ENCODE data around the gene SMIM43. TPM values are rescaled to one million over a fixed set of nuclear protein-coding genes. Genes with fewer than 3 reads are reported as not detected.

Gene SMIM43
- polyA plus RNA-seq, 1 of the 3 experiments (the other 2 are of a cell fraction) = 37.2 TPM

- H4K20me1 ChIP-seq (ENCODE audit: insufficient read depth) = no peaks in the 10 kb centered on the region
- CTCF ChIA-PET = interaction anchor here (1.4 kb wide), 1 partner anchor 35 kb away, joined by 3 read pairs; no protein-coding TSS in a partner anchor
- no peaks in the 10 kb centered on the region for H3K9me3 ChIP-seq
- DNase-seq = no peak
- H3K79me2 ChIP-seq (ENCODE audit: insufficient read depth) = no peaks in the 10 kb centered on the region
- H3K36me3 ChIP-seq (replicated peaks in 1 of 2; ENCODE audit: control insufficient read depth in 1 of 2, insufficient read depth in 2 of 2, low read length in 1 of 2) = no peaks in the 10 kb centered on the region
- H3K9me2 ChIP-seq = no peaks in the 10 kb centered on the region
- H3K4me1 ChIP-seq (ENCODE audit: control insufficient read depth in 1 of 2, insufficient read depth in 2 of 2, low read depth in 1 of 2, low read length in 1 of 2) = no peaks in the 10 kb centered on the region; a peak in 2 of 4 replicates
- H3K27me3 ChIP-seq (ENCODE audit: insufficient read depth) = no peaks in the 10 kb centered on the region
- no peak overlapping the region for H3K4me3 ChIP-seq (ENCODE audit: low read depth in 2 of 2, low read length in 1 of 2)
- no peak overlapping the region for H3K27ac ChIP-seq (ENCODE audit: low read depth in 2 of 2, low read length in 1 of 2)
- TF ChIP-seq FOXJ3 (CRISPR knock-in tag; IDR thresholded peaks at IDR 0.05) (no peak), PBX3 (IDR thresholded peaks at IDR 0.05) (no peak)
- 75% methylated on average over 1 of the region's 1 CpG for WGBS (ENCODE audit: low lambda C conversion rate)
- H3K4me2 ChIP-seq = no peak overlapping the region
- POLR2A ChIA-PET = no interaction called here
- no peak overlapping the region for H2AFZ ChIP-seq (ENCODE audit: low read depth)
- H3K9ac ChIP-seq = no peak overlapping the region
- H3F3A ChIP-seq (replicated peaks; ENCODE audit: insufficient read depth) = no peaks in the 10 kb centered on the region
Measured at GRCh38 chr4:121771869-121772268, 6.9 kb upstream of the SMIM43 start.

- no peaks in the 10 kb centered on the region for H4K20me1 ChIP-seq (ENCODE audit: insufficient read depth)
- ChIA-PET CTCF (no interaction called here), POLR2A (no interaction called here)
- no peaks in the 10 kb centered on the region for H3K36me3 ChIP-seq (replicated peaks in 1 of 2; ENCODE audit: control insufficient read depth in 1 of 2, insufficient read depth in 2 of 2, low read length in 1 of 2)
- H3K9me3 ChIP-seq = no peaks in the 10 kb centered on the region
- no peaks in the 10 kb centered on the region for H3K9me2 ChIP-seq
- no peaks in the 10 kb centered on the region for H3F3A ChIP-seq (replicated peaks; ENCODE audit: insufficient read depth)
- no peak overlapping the region for H3K4me3 ChIP-seq (ENCODE audit: low read depth in 2 of 2, low read length in 1 of 2)
- no peak overlapping the region for H3K9ac ChIP-seq
- H3K27ac ChIP-seq (ENCODE audit: low read depth in 2 of 2, low read length in 1 of 2) = no peak overlapping the region
- H3K79me2 ChIP-seq (ENCODE audit: insufficient read depth) = no peaks in the 10 kb centered on the region
- TF ChIP-seq, protein P1, sequence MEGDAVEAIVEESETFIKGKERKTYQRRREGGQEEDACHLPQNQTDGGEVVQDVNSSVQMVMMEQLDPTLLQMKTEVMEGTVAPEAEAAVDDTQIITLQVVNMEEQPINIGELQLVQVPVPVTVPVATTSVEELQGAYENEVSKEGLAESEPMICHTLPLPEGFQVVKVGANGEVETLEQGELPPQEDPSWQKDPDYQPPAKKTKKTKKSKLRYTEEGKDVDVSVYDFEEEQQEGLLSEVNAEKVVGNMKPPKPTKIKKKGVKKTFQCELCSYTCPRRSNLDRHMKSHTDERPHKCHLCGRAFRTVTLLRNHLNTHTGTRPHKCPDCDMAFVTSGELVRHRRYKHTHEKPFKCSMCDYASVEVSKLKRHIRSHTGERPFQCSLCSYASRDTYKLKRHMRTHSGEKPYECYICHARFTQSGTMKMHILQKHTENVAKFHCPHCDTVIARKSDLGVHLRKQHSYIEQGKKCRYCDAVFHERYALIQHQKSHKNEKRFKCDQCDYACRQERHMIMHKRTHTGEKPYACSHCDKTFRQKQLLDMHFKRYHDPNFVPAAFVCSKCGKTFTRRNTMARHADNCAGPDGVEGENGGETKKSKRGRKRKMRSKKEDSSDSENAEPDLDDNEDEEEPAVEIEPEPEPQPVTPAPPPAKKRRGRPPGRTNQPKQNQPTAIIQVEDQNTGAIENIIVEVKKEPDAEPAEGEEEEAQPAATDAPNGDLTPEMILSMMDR (IDR thresholded peaks at IDR 0.05) = no peak
- TF ChIP-seq EP300 (IDR thresholded peaks at IDR 0.05; ENCODE audit: borderline replicate concordance in 1 of 2, low read depth in 1 of 2, low read length in 1 of 2) = no peak
- TF ChIP-seq RAD21 (IDR thresholded peaks at IDR 0.05; ENCODE audit: low read length) = no peak
- TF ChIP-seq TEAD4 (IDR thresholded peaks at IDR 0.05; ENCODE audit: borderline replicate concordance, insufficient read depth) = no peak
- no peak overlapping the region; the same call in 1 of the 2 replicates for H2AFZ ChIP-seq (ENCODE audit: low read depth)
- no peaks in the 10 kb centered on the region for H3K27me3 ChIP-seq (ENCODE audit: insufficient read depth)
- H3K4me2 ChIP-seq = no peak overlapping the region
- H3K4me1 ChIP-seq (ENCODE audit: control insufficient read depth in 1 of 2, insufficient read depth in 2 of 2, low read depth in 1 of 2, low read length in 1 of 2) = no peaks in the 10 kb centered on the region; a peak in 1 of 4 replicates
- DNase-seq = no peak
- WGBS (ENCODE audit: low lambda C conversion rate) = 83% methylated on average over 1 of the region's 2 CpGs
Measured at GRCh38 chr4:121769341-121769740, 4.4 kb upstream of the SMIM43 start.

GRCh38 chr4:121767166-121767565 lies 2.2 kb upstream of the SMIM43 start:
- 61% methylated on average over 4 of the region's 4 CpGs for WGBS (ENCODE audit: low lambda C conversion rate)
- no peak overlapping the region for H3K9ac ChIP-seq
- POLR2A ChIA-PET = no interaction called here
- no peaks in the 10 kb centered on the region for H3K79me2 ChIP-seq (ENCODE audit: insufficient read depth)
- DNase-seq = no peak
- H4K20me1 ChIP-seq (ENCODE audit: insufficient read depth) = no peaks in the 10 kb centered on the region
- H3K9me3 ChIP-seq = no peaks in the 10 kb centered on the region
- no peaks in the 10 kb centered on the region for H3K9me2 ChIP-seq
- H3K36me3 ChIP-seq (replicated peaks in 1 of 2; ENCODE audit: control insufficient read depth in 1 of 2, insufficient read depth in 2 of 2, low read length in 1 of 2) = no peaks in the 10 kb centered on the region
- peaks cover 3% of the 10 kb centered on the region for H3F3A ChIP-seq (replicated peaks; ENCODE audit: insufficient read depth)
- H3K27me3 ChIP-seq (ENCODE audit: insufficient read depth) = no peaks in the 10 kb centered on the region
- no peak overlapping the region for H3K27ac ChIP-seq (ENCODE audit: low read depth in 2 of 2, low read length in 1 of 2)
- H2AFZ ChIP-seq (ENCODE audit: low read depth) = no peak overlapping the region
- no peak overlapping the region for H3K4me3 ChIP-seq (ENCODE audit: low read depth in 2 of 2, low read length in 1 of 2)
- TF ChIP-seq YY1 (IDR thresholded peaks at IDR 0.05; ENCODE audit: low read depth) = no peak
- TF ChIP-seq ELF1 (IDR thresholded peaks at IDR 0.05) = no peak
- TF ChIP-seq FOSL2 (IDR thresholded peaks at IDR 0.05; ENCODE audit: borderline replicate concordance, low read depth) = no peak
- TF ChIP-seq RAD21 (IDR thresholded peaks at IDR 0.05; ENCODE audit: low read length) = no peak
- TF ChIP-seq MEF2A (IDR thresholded peaks at IDR 0.05; ENCODE audit: borderline replicate concordance, low read depth) = no peak
- no peak for TF ChIP-seq GABPA (IDR thresholded peaks at IDR 0.05; ENCODE audit: low read depth)
- TF ChIP-seq TCF12 (IDR thresholded peaks at IDR 0.05) = no peak
- TF ChIP-seq PBX3 (IDR thresholded peaks at IDR 0.05) = no peak
- TF ChIP-seq, protein P1 (IDR thresholded peaks at IDR 0.05) = no peak
- TF ChIP-seq TEAD4 (IDR thresholded peaks at IDR 0.05; ENCODE audit: borderline replicate concordance, insufficient read depth) = no peak
- TF ChIP-seq MXI1 (IDR thresholded peaks at IDR 0.05; ENCODE audit: low read depth, low read length) = no peak
- H3K4me1 ChIP-seq (ENCODE audit: control insufficient read depth in 1 of 2, insufficient read depth in 2 of 2, low read depth in 1 of 2, low read length in 1 of 2) = no peaks in the 10 kb centered on the region; a peak in 1 of 4 replicates
- CTCF ChIA-PET = no interaction called here
- H3K4me2 ChIP-seq = no peak overlapping the region

Data from SK-N-SH (cell line).